ENCODE data around the gene PKLR.
"Not testable (repeated sequence)": the region's sequence is repeated elsewhere in the genome, so short reads cannot be mapped to it uniquely, and the experiment has no call there.

Gene PKLR

DNA sequence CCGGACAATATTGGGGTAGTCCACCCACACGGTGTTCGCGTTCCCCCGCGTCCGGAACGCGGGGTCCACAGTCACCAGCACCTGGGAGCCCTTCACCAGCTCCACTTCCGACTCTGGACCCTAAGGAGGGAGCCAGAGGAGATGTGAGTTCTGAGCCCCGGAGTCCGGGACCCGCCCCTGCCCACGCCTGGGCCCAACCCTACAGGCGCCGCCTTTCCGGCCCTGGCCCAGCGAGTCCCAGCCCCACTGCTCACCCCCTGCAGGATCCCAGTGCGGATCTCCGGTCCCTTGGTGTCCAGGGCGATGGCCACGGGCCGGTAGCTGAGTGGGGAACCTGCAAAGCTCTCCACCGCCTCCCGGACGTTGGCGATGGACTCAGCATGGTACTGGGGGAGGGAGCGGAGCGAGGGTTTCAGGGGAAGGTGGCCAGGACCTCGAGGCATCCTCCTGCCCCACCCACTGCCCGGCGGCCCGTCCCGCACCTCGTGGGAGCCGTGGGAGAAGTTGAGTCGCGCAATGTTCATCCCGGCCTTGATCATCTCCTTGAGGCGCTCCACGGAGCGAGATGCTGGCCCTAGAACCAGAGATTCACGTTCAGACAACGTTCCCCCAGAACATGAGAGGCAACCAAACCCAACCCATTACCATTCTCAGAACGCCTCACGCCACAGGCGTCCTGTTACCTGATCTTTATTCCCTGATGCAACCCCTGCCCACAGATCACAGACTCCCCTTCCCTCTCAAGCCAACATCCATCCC lies 5.9 kb downstream of the PKLR start:
- no peak for DNase-seq (ENCODE audit: low read depth)
- no peak overlapping the region for H3K4me3 ChIP-seq (ENCODE audit: low read length)
- no peak for TF ChIP-seq CTCF (IDR thresholded peaks at IDR 0.05; ENCODE audit: insufficient read depth, low read depth, low read length, missing control alignments)

DNA sequence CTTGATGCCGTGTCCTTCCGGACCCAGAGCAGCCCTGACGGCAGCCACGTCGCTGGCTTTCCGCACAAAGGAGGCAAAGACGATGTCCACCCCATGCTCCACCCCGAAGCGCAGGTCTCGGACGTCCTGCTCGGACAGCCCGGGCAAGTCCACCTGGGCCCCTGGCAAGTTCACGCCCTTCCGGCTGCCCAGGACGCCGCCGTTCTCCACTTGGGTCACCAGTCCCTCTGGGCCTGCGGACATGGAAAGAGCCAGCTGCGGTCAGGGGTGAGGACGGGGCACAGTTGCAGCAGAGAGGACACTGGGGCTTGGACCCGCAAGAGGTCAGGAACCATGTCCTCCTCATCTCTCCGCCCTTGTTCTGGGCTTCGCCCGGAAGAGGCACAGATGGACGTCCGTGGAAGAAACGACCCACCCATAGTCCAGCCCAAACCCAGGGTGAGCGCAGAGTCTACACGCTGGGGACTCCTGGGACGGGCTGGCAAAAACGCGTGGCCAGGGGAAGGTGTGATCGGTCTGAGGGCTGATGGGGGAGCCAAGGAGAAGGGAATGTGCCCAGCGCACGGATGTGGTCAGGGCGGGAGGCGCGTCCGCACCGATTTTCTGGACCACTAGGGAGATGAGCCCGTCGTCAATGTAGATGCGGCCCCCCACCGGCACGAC lies 6.6 kb downstream of the PKLR start:
- TF ChIP-seq CTCF (IDR thresholded peaks at IDR 0.05; ENCODE audit: insufficient read depth, low read depth, low read length, missing control alignments), result no peak
- no peak overlapping the region for H3K4me3 ChIP-seq (ENCODE audit: low read length)

GRCh38 chr1:155293086-155293749 lies 8.0 kb downstream of the PKLR start:
- no peak for TF ChIP-seq CTCF (IDR thresholded peaks at IDR 0.05; ENCODE audit: insufficient read depth, low read depth, low read length, missing control alignments)
- no peak overlapping the region for H3K4me3 ChIP-seq (ENCODE audit: low read length)
- no peak for DNase-seq (ENCODE audit: low read depth)

More for the DNA sequence above, 6.6 kb downstream of the PKLR start:
- no peak for DNase-seq (ENCODE audit: low read depth)

DNA sequence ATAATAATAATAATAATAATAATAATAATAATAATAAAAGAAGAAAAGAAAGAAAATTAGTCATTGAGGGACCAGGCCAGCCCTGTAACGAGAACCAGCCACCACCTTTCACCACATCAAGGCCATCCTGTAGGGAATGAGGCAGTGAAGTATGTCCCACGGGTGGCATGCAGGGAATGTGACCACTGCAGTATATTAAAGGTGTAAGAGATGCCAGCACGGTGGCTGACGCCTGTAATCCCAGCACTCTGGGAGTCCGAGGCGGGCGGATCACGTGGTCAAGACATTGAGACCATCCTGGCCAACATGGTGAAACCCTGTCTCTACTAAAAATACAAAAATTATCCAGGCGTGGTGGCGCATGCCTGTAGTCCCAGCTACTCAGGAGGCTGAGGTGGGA lies 10.2 kb downstream of the PKLR start:
- H3K4me3 ChIP-seq (ENCODE audit: low read length); DNase-seq (ENCODE audit: low read depth): not testable (repeated sequence)

DNA sequence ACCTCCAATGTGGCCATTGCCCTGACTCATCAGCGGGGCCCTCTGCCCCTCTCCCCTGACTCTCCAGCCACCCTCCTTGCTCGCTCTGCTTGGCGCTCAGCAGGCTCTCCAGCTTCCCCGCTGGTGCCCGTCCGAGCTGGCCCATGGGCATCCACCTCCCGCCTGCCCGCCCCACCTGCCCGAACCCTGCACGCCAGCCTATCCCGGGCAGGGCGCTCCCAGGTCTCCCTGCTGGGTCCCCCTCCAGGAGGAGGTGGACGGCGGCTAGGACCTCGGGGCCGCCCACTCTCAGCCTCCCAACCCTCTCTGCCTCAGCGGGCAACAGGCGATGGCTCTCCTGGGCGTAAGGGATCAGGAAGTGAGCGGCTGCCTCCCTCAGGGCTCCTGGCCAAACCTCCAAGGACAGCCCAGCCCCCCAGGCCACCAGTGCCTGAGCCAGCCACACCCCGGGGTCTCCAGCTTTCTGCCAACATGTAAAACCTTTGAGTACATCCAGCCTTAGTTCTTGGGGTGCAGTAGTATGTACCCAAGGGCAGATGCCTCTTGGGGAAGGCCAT lies 13.2 kb downstream of the PKLR start:
- DNase-seq (ENCODE audit: low read depth), result no peak
- TF ChIP-seq CTCF (IDR thresholded peaks at IDR 0.05; ENCODE audit: insufficient read depth, low read depth, low read length, missing control alignments), result no peak
- H3K4me3 ChIP-seq (ENCODE audit: low read length), result no peak overlapping the region

- no peak for DNase-seq (ENCODE audit: low read depth)
- H3K4me3 ChIP-seq (ENCODE audit: low read length), result no peak overlapping the region
- TF ChIP-seq CTCF (IDR thresholded peaks at IDR 0.05; ENCODE audit: insufficient read depth, low read depth, low read length, missing control alignments), result no peak
These were observed 14.7 kb downstream of the PKLR start for GRCh38 chr1:155286544-155286943.

- H3K4me3 ChIP-seq (ENCODE audit: low read length), result no peak overlapping the region
- DNase-seq (ENCODE audit: low read depth), result no peak
- TF ChIP-seq CTCF (IDR thresholded peaks at IDR 0.05; ENCODE audit: insufficient read depth, low read depth, low read length, missing control alignments), result no peak
These were observed 15.6 kb downstream of the PKLR start for GRCh38 chr1:155285631-155286044.

Measured in epithelial cell of esophagus (primary cell).